Loucy (cell line): ENCODE measurements around the gene SCARF2.
"Not testable (repeated sequence)": the region's sequence is repeated elsewhere in the genome, so short reads cannot be mapped to it uniquely, and the experiment has no call there.

ENCODE experiments used
- H2AFZ ChIP-seq: fragments of 200-600 bp; sonication (generic); 2 replicates; pipeline ENCODE4 v1.6.0; 2016; ENCODE audit warnings: antibody characterized with exemption, mild to moderate bottlenecking, low read length, moderate library complexity
- H3F3A ChIP-seq: fragments of 200-600 bp; 2 replicates; pipeline ENCODE4 v1.6.0; 2016; ENCODE audit warnings: antibody characterized with exemption, low read depth, mild to moderate bottlenecking
- H3K27me3 ChIP-seq: fragments of 200-600 bp; sonication (generic); 2 replicates; pipeline ENCODE4 v1.6.1; 2014; ENCODE audit warnings: low read length, mild to moderate bottlenecking; ENCODE audit not compliant: insufficient read depth, poor library complexity, severe bottlenecking
- H3K36me3 ChIP-seq: fragments of 200-600 bp; sonication (generic); 2 replicates; pipeline ENCODE4 v1.6.1; 2016; ENCODE audit warnings: low read length; ENCODE audit not compliant: insufficient read depth
- H3K4me1 ChIP-seq: fragments of 200-600 bp; sonication (generic); 2 replicates; pipeline ENCODE4 v1.5.1; 2014; ENCODE audit warnings: low read length, mild to moderate bottlenecking; ENCODE audit not compliant: insufficient read depth, poor library complexity, severe bottlenecking
- H3K4me2 ChIP-seq: fragments of 200-600 bp; sonication (generic); 2 replicates; pipeline ENCODE4 v1.6.0; 2014; ENCODE audit warnings: antibody characterized with exemption, low read length, low read depth, mild to moderate bottlenecking; ENCODE audit not compliant: poor library complexity, severe bottlenecking
- H3K4me3 ChIP-seq: fragments of 200-600 bp; sonication (generic); 2 replicates; pipeline ENCODE4 v1.5.1; 2014; ENCODE audit warnings: low read length, mild to moderate bottlenecking, mixed read lengths; ENCODE audit not compliant: poor library complexity, severe bottlenecking
- H3K79me2 ChIP-seq: fragments of 200-600 bp; sonication (generic); 2 replicates; pipeline ENCODE4 v1.6.1; 2014; ENCODE audit warnings: low read length; ENCODE audit not compliant: insufficient read depth
- H3K9ac ChIP-seq: fragments of 200-600 bp; sonication (generic); 2 replicates; pipeline ENCODE4 v1.6.0; 2014; ENCODE audit warnings: mild to moderate bottlenecking, low read depth, low read length, moderate library complexity; ENCODE audit not compliant: poor library complexity, severe bottlenecking
- H3K9me2 ChIP-seq: fragments of 200-600 bp; sonication (generic); replicated peaks from 2 replicates; pipeline ENCODE4 v1.6.1; 2016; ENCODE audit warnings: low read depth, low read length, mixed read lengths
- H3K9me3 ChIP-seq: fragments of 200-600 bp; sonication (generic); 2 replicates; pipeline ENCODE4 v1.6.1; 2014; ENCODE audit warnings: mild to moderate bottlenecking, antibody characterized with exemption, low read length, low read depth; ENCODE audit not compliant: insufficient read depth
- H4K20me1 ChIP-seq: fragments of 200-600 bp; sonication (generic); 2 replicates; pipeline ENCODE4 v1.6.0; 2014; ENCODE audit warnings: antibody characterized with exemption, low read length, mild to moderate bottlenecking; ENCODE audit not compliant: insufficient read depth, poor library complexity, severe bottlenecking
- CTCF ChIP-seq: fragments of 200-600 bp; sonication (generic); conservative IDR thresholded peaks from 2 replicates; pipeline ENCODE4 v1.5.1; 2014; ENCODE audit warnings: mild to moderate bottlenecking, antibody characterized with exemption, low read length
- EZH2phosphoT487 ChIP-seq: fragments of 200-600 bp; IDR thresholded peaks from 2 replicates; pipeline ENCODE4 v1.6.1; 2018; ENCODE audit warnings: antibody characterized with exemption, mild to moderate bottlenecking, moderate library complexity, borderline replicate concordance

The SCARF2 gene

GRCh38 chr22:20395181-20395906 is 42.3 kb downstream of the SCARF2 start:
- Histone ChIP-seq H3K9me2 (no peaks in the 10 kb centered on the region), H3K4me1 (peaks cover 34% of the 10 kb centered on the region), H4K20me1 (peaks cover 7% of the 10 kb centered on the region), H3F3A (0 out of 2 replicates have a peak, but pooled peaks cover 4% of the 10 kb centered on the region), H3K4me2 (peak overlapping the region; percentile 80), H3K36me3 (no peaks in the 10 kb centered on the region), H3K9ac (peak overlapping the region; percentile 90), H3K9me3 (no peaks in the 10 kb centered on the region), H3K79me2 (peaks cover 61% of the 10 kb centered on the region), H2AFZ (no peak overlapping the region), H3K4me3 (peak overlapping the region; percentile 97), H3K27me3 (no peaks in the 10 kb centered on the region)
- TF ChIP-seq EZH2phosphoT487 (no peak), CTCF (no peak)

GRCh38 chr22:20393705-20394476 is 43.7 kb downstream of the SCARF2 start, which contains the start of gene ZNF74:
Gene ZNF74, plus strand, starts transcription at chr22:20394151. Its CDS starts 478 bp downstream, at chr22:20394629.
- peak within 1 kb of the TSS; percentile 97 for H3K4me3 ChIP-seq
- H3K36me3 ChIP-seq = no peaks in the 10 kb centered on the region
- TF ChIP-seq CTCF (no peak), EZH2phosphoT487 (no peak)
- peaks cover 33% of the 10 kb centered on the region for H3K4me1 ChIP-seq
- H2AFZ ChIP-seq = peak within 1 kb of the TSS; percentile 93
- H3K9ac ChIP-seq = peak within 1 kb of the TSS; percentile 90
- 0 out of 2 replicates have a peak, but pooled peaks cover 4% of the 10 kb centered on the region for H3F3A ChIP-seq
- H4K20me1 ChIP-seq = peaks cover 7% of the 10 kb centered on the region
- H3K27me3 ChIP-seq = no peaks in the 10 kb centered on the region
- peak within 1 kb of the TSS; percentile 80 for H3K4me2 ChIP-seq
- H3K9me3 ChIP-seq = no peaks in the 10 kb centered on the region
- no peaks in the 10 kb centered on the region for H3K9me2 ChIP-seq
- peaks cover 46% of the 10 kb centered on the region for H3K79me2 ChIP-seq

- H2AFZ ChIP-seq = peak overlapping the region; percentile 93
- TF ChIP-seq EZH2phosphoT487 (no peak), CTCF (no peak)
- H4K20me1 ChIP-seq = peaks cover 7% of the 10 kb centered on the region
- peak overlapping the region; percentile 97 for H3K4me3 ChIP-seq
- peaks cover 39% of the 10 kb centered on the region for H3K79me2 ChIP-seq
- no peaks in the 10 kb centered on the region for H3K9me2 ChIP-seq
- H3K4me2 ChIP-seq = peak overlapping the region; percentile 80
- H3K4me1 ChIP-seq = peaks cover 29% of the 10 kb centered on the region
- H3K27me3 ChIP-seq = no peaks in the 10 kb centered on the region
- H3K36me3 ChIP-seq = no peaks in the 10 kb centered on the region
- H3K9ac ChIP-seq = peak overlapping the region; percentile 90
- H3K9me3 ChIP-seq = no peaks in the 10 kb centered on the region
- H3F3A ChIP-seq = 0 out of 2 replicates have a peak, but pooled peaks cover 4% of the 10 kb centered on the region
Measured at GRCh38 chr22:20392983-20393704, 44.5 kb downstream of the SCARF2 start.

GRCh38 chr22:20392365-20392881 is 45.2 kb downstream of the SCARF2 start:
- Histone ChIP-seq H3K79me2 (peaks cover 34% of the 10 kb centered on the region), H3K4me1 (peaks cover 29% of the 10 kb centered on the region)
- not testable (repeated sequence) for H2AFZ ChIP-seq, H3F3A ChIP-seq, H3K9ac ChIP-seq, H4K20me1 ChIP-seq, H3K27me3 ChIP-seq, H3K9me3 ChIP-seq, H3K9me2 ChIP-seq, H3K4me2 ChIP-seq, H3K36me3 ChIP-seq, H3K4me3 ChIP-seq
